Lower leg skin (tissue), 3 donors: ENCODE data around the gene DRD2.

Experiments used
- CTCF ChIP-seq, 3 donors: fragments of 450-650 bp; IDR thresholded peaks; one replicate each; pipeline ENCODE4 v1.5.1; 2016; ENCODE audit warnings: antibody characterized with exemption in 3 of 3, mild to moderate bottlenecking in 3 of 3, moderate library complexity in 2 of 3
- POLR2A ChIP-seq, 2 donors: fragments of 450-650 bp; IDR thresholded peaks; one replicate each; pipeline ENCODE4 v1.6.1; 2016 to 2017; ENCODE audit warnings: antibody characterized with exemption in 2 of 2, mild to moderate bottlenecking in 1 of 2, moderate library complexity in 1 of 2

- no peak for TF ChIP-seq CTCF (IDR thresholded peaks at IDR 0.05)
- no peak for TF ChIP-seq POLR2A (IDR thresholded peaks at IDR 0.05)
Observed at GRCh38 chr11:113467545-113467944, 7.7 kb downstream of the DRD2 start.
